ENCODE results near the gene ASMT. TPM values are rescaled to one million over a fixed set of nuclear protein-coding genes. Genes with fewer than 3 reads are reported as not detected.
"Not testable (repeated sequence)": the region's sequence is repeated elsewhere in the genome, so short reads cannot be mapped to it uniquely, and the experiment has no call there.

ASMT gene
- total RNA-seq, 4 donors from 2014 or later, result not detected

DNA sequence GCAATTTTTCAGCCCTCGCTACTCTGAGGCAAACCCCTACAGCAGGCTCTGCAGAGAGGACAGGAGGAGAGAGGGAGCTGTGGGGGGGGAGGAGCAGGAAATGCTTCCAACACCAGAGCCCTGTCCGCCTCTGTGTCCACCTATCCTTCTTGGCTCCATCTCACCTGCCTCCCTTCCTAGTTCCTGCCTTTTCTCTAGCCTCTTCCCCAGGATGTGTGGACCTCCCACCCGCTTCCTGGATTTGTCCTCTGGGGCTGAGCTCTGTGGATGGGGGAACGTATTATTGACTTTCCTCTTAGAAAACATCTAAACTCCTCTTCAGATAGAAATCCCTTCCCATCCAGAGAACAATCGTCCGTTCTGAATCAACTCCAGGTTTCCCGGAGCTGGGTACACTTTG, 14.4 kb downstream of the ASMT start:
- intact Hi-C loops (cut with DNase I; ENCODE audit: low total_unique reads), result no loop called here
- no peak overlapping the region for H3K4me3 ChIP-seq (ENCODE audit: low read depth, poor library complexity, severe bottlenecking)
- TF ChIP-seq POLR2A (IDR thresholded peaks at IDR 0.05), result no peak
- TF ChIP-seq, protein P1, sequence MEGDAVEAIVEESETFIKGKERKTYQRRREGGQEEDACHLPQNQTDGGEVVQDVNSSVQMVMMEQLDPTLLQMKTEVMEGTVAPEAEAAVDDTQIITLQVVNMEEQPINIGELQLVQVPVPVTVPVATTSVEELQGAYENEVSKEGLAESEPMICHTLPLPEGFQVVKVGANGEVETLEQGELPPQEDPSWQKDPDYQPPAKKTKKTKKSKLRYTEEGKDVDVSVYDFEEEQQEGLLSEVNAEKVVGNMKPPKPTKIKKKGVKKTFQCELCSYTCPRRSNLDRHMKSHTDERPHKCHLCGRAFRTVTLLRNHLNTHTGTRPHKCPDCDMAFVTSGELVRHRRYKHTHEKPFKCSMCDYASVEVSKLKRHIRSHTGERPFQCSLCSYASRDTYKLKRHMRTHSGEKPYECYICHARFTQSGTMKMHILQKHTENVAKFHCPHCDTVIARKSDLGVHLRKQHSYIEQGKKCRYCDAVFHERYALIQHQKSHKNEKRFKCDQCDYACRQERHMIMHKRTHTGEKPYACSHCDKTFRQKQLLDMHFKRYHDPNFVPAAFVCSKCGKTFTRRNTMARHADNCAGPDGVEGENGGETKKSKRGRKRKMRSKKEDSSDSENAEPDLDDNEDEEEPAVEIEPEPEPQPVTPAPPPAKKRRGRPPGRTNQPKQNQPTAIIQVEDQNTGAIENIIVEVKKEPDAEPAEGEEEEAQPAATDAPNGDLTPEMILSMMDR (IDR thresholded peaks at IDR 0.05), result no peak
- DNase-seq (ENCODE audit: low spot score in 2 of 2), result no peak
- WGBS, 2 donors, result 77 to 78% methylated on average over 7 of the region's 7 CpGs

DNA sequence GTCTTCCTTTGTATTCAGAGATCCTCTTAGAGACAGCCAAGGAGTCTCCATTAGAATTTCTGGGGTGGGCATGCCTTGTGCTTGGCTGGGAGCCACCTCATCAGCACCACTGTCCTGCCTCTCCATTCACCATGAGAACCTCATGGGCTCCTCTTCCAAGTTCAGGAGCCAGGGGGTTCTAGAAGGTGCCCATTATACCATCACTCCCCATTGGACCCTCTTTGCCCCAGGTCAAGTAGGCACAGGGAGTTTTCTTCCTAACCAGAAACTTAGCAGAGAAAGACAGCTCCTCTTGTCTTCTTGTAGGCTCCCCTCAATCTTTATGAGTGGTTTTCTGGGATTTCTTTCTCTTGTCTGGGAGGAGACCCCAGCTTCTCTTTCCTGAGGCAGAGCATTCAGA, 31.1 kb downstream of the ASMT start:
- H3K4me3 ChIP-seq (ENCODE audit: low read depth, poor library complexity, severe bottlenecking), result no peak overlapping the region
- DNase-seq (ENCODE audit: low spot score in 2 of 2), result no peak
- TF ChIP-seq, protein P1 (IDR thresholded peaks at IDR 0.05), result no peak
- no peak for TF ChIP-seq POLR2A (IDR thresholded peaks at IDR 0.05)
- intact Hi-C loops (cut with DNase I; ENCODE audit: low total_unique reads), result loop anchor here (5.0 kb wide), 1 partner anchor 941 kb away; no protein-coding TSS in a partner anchor

DNA sequence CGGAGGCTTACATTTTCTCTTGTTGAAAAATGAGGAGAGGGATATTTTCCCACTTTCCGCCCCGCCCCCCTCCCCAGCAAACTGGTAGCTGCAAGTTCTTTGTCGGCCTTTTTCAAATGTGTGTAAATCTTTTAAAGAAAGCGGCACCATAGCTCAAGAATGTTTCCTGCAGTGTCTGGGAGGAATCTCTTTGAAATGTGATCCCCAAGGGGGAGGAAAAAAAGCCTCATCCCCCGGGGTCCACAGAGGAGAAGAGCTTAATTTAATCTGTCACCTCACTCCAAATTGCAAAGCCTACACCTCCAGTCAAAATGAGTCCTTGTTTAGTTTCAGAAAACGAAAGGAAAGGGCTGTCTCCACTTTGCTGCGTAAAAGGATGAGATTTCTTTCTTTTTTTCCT, 34.8 kb downstream of the ASMT start:
- no peak for TF ChIP-seq POLR2A (IDR thresholded peaks at IDR 0.05)
- TF ChIP-seq, protein P1 (IDR thresholded peaks at IDR 0.05), result no peak
- intact Hi-C loops (cut with DNase I; ENCODE audit: low total_unique reads), result loop anchor here (5.0 kb wide), 1 partner anchor 938 kb away; no protein-coding TSS in a partner anchor
- WGBS, 2 donors, result 21 to 34% methylated on average over 8 of the region's 8 CpGs
- DNase-seq (ENCODE audit: low spot score in 2 of 2), result no peak
- H3K4me3 ChIP-seq (ENCODE audit: low read depth, poor library complexity, severe bottlenecking), result no peak overlapping the region

DNA sequence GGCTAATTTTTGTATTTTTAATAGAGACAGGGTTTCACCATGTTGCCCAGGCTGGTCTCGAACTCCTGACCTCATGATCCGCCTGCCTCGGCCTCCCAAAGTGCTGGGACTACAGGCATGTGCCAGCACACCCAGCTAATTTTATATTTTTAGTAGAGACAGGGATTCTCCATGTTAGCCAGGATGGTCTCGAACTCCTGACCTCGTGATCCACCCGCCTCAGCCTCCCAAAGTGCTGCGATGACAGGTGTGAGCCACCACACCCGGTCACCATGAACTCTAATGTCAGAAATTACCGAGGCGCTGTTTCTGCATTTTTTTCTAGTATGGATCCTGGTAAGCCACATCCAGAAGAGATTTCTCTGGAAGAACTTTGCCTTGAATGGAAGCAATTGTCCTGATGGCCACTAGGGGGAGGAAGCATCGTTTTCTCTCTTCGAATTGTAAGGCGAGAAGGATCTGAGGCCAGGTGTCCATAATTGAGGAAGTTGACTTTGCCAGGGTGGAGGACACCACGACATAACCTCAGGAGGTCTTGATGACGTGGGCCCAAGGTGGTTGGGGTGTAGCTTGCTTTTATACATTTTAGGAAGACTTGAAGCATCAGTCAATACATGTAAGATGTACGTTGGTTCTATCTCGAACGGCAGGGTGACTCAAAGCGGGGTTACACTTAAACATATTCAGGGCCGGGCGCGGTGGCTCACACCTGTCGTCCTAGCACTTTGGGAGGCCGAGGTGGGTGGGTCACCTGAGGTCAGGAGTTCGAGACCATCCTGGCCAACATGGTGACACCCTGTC, 37.4 kb downstream of the ASMT start:
- 61 to 64% methylated on average over 25 of the region's 25 CpGs for WGBS, 2 donors
- intact Hi-C loops (cut with DNase I; ENCODE audit: low total_unique reads); H3K4me3 ChIP-seq (ENCODE audit: low read depth, poor library complexity, severe bottlenecking); DNase-seq (ENCODE audit: low spot score in 2 of 2): not testable (repeated sequence)

DNA sequence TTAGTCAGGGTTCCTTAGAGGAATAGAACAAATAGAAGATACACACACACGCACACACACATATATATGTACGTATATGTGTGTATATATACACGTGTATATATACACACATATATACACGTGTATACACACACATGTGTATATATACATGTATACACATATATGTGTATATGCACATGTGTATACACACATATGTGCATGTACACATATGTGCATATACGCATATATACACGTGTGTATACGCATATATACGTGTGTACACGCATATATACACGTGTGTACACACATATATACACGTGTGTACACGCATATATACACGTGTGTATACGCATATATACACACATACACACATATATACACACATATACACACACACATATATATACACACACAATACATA, 41.5 kb downstream of the ASMT start:
- no peak for TF ChIP-seq POLR2A (IDR thresholded peaks at IDR 0.05)
- intact Hi-C loops (cut with DNase I; ENCODE audit: low total_unique reads), result no loop called here
- no peak for DNase-seq (ENCODE audit: low spot score in 2 of 2)
- 83 to 84% methylated on average over 13 to 14 of the region's 14 CpGs for WGBS, 2 donors
- no peak overlapping the region for H3K4me3 ChIP-seq (ENCODE audit: low read depth, poor library complexity, severe bottlenecking)

DNA sequence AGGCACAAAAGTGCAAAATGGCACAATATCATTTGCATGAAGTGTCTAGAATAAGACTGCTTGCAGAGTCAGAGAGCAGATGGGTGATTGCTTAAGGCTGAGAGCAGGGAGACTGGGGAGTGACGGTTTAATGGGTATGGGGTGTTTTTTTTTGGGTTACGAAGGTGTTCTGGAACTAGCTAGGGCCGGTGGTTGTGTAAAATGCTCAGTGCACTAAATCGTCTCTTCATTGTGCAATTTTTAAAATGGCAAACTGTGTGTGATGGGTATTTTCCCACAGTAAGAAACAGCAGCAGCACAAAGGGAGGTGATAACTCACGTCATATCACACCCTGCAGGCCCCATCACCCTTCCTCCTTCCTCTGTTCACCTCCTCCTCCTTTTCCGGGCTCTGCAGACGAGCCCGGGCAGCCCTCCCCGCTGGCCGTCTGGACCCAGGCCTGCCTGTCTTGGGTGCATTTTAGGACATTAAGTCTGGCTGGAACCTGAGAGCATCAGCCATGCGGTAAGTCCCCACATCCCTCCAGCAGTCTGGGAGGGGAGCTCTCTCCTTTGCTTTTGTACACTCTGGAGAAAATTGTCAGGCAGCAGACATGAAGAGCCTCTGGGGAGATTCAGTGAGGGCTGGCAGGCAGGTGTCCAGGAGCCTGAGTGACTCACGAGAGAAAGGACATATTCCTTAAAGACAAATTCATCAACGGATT, 42.7 kb downstream of the ASMT start:
- H3K4me3 ChIP-seq (ENCODE audit: low read depth, poor library complexity, severe bottlenecking), result no peak overlapping the region
- no peak for DNase-seq (ENCODE audit: low spot score in 2 of 2)
- 3 to 4% methylated on average over 13 of the region's 13 CpGs for WGBS, 2 donors
- intact Hi-C loops (cut with DNase I; ENCODE audit: low total_unique reads), result no loop called here
- TF ChIP-seq, protein P1 (IDR thresholded peaks at IDR 0.05), result no peak
- TF ChIP-seq POLR2A (IDR thresholded peaks at IDR 0.05), result no peak

All from lower leg skin (tissue), 4 donors.